Measurements from ENCODE around the gene MORN5.

Gene MORN5

GRCh38 chr9:122125158-122125508 lies 34.6 kb upstream of the MORN5 start:
- DNase-seq = peak; percentile 82

GRCh38 chr9:122125509-122126330 lies 34.0 kb upstream of the MORN5 start:
- no peak for DNase-seq

GRCh38 chr9:122126331-122127261 lies 33.1 kb upstream of the MORN5 start:
- DNase-seq = no peak

- DNase-seq = no peak
These were observed 32.3 kb upstream of the MORN5 start for GRCh38 chr9:122127396-122127798.

- DNase-seq = no peak
These were observed 31.4 kb upstream of the MORN5 start for GRCh38 chr9:122128007-122128968.

GRCh38 chr9:122128969-122129343 lies 30.8 kb upstream of the MORN5 start:
- DNase-seq = no peak

GRCh38 chr9:122129969-122130368 lies 29.7 kb upstream of the MORN5 start:
- no peak for DNase-seq

GRCh38 chr9:122130837-122131236 lies 28.9 kb upstream of the MORN5 start:
- DNase-seq = no peak

GRCh38 chr9:122131401-122132001 lies 28.2 kb upstream of the MORN5 start:
- no peak for DNase-seq

- no peak for DNase-seq
These were observed 27.2 kb upstream of the MORN5 start for GRCh38 chr9:122132539-122132938.

- no peak for DNase-seq
These were observed 26.3 kb upstream of the MORN5 start for GRCh38 chr9:122133263-122133983.

- no peak for DNase-seq
These were observed 25.6 kb upstream of the MORN5 start for GRCh38 chr9:122133984-122134535.

GRCh38 chr9:122134822-122135528 lies 24.7 kb upstream of the MORN5 start:
- DNase-seq = no peak

GRCh38 chr9:122135529-122135859 lies 24.2 kb upstream of the MORN5 start:
- DNase-seq = no peak

- no peak for DNase-seq
These were observed 21.0 kb upstream of the MORN5 start for GRCh38 chr9:122138560-122139268.

GRCh38 chr9:122140368-122141193 lies 19.1 kb upstream of the MORN5 start:
- no peak for DNase-seq

GRCh38 chr9:122141671-122142070 lies 18.0 kb upstream of the MORN5 start:
- no peak for DNase-seq

GRCh38 chr9:122143296-122143695 lies 16.4 kb upstream of the MORN5 start:
- no peak for DNase-seq

- DNase-seq = no peak
These were observed 15.8 kb upstream of the MORN5 start for GRCh38 chr9:122143876-122144405.

All from suppressor macrophage treated with lipopolysaccharide for 4 hours (primary cell).